A549 (cell line): ENCODE data around the gene NXPH4.

Source experiments
- BHLHE40 ChIP-seq: IDR thresholded peaks from 2 replicates; pipeline ENCODE4 v1.6.1; 2012; ENCODE audit warnings: low read depth, low read length, inconsistent platforms
- CBX2 ChIP-seq: fragments of 200-600 bp; sonication (generic); IDR thresholded peaks from 2 replicates; pipeline ENCODE4 v1.6.1; 2016; ENCODE audit warnings: low read depth, mild to moderate bottlenecking, borderline replicate concordance
- CTCF ChIP-seq: fragments of >200 bp; sonication (Bioruptor Twin); formaldehyde crosslinking; IDR thresholded peaks from 3 replicates; pipeline ENCODE4 v1.5.1; 2016
- POLR2A ChIP-seq: IDR thresholded peaks from 2 replicates; pipeline ENCODE4 v1.6.1; 2012; ENCODE audit warnings: mild to moderate bottlenecking, low read length
- RAD21 ChIP-seq, 2 experiments: fragments of >200 bp in 1 of 2; sonication (Bioruptor Twin) in 1 of 2; formaldehyde crosslinking in 1 of 2; IDR thresholded peaks in 1 of 2; conservative IDR thresholded peaks in 1 of 2; 2 replicates in 1 of 2; 3 replicates in 1 of 2; pipeline ENCODE4 v1.6.1; 2012 to 2018; ENCODE audit warnings: inconsistent platforms in 1 of 2
- REST ChIP-seq: fragments of 200-600 bp; sonication (generic); IDR thresholded peaks from 2 replicates; pipeline ENCODE4 v1.6.1; 2016; ENCODE audit warnings: antibody characterized with exemption, mild to moderate bottlenecking, moderate library complexity
- RFX5 ChIP-seq: fragments of 450-650 bp; IDR thresholded peaks from 2 replicates; pipeline ENCODE4 v1.7.1; 2014; ENCODE audit warnings: antibody characterized with exemption, mild to moderate bottlenecking, moderate library complexity
- SREBF2 ChIP-seq: fragments of 450-650 bp; IDR thresholded peaks from 2 replicates; pipeline ENCODE4 v1.6.1; 2014; ENCODE audit warnings: mild to moderate bottlenecking, moderate library complexity
- USF2 ChIP-seq: fragments of 450-650 bp; IDR thresholded peaks from 2 replicates; pipeline ENCODE4 v1.6.1; 2014; ENCODE audit warnings: antibody characterized with exemption
- ZSCAN20 ChIP-seq: fragments of 250-450 bp; sonication (Bioruptor Pico); IDR thresholded peaks from 2 replicates; pipeline ENCODE4 v1.8.0; 2022; ENCODE audit warnings: mild to moderate bottlenecking, moderate library complexity

DNA sequence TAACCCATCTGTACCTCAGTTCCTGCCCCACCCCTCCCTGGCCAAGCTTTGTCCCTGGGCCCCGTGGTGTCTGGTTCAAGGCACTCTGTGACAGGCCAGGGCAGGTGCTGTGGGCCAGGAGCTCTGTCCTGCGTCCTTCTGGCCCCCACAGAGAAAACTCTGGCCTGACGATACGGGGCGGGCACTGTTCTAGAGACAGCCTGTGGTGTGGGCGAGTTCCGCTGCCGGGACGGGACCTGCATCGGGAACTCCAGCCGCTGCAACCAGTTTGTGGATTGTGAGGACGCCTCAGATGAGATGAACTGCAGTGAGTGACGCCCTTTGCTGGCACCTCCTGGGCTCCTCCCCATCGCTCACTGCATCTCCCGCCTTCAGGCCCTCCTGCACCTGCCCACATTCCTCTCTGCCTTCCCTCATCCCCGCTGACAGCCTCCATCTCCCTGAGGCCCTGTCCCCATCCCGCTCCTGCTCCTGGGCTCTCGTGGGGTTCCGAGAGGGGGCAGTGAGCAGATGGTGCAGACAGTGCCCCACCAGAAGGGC lies 22.8 kb upstream of the NXPH4 start:
- TF ChIP-seq CTCF (no peak), RFX5 (no peak), POLR2A (no peak), USF2 (no peak), BHLHE40 (no peak), CBX2 (no peak), ZSCAN20 (no peak), RAD21 (conservative IDR thresholded peaks at IDR 0.05 in 1 of 2, IDR thresholded peaks at IDR 0.05 in 1 of 2) (no peak), REST (no peak), SREBF2 (no peak)
